NCI-H774 (cell line): ENCODE data around the gene LMAN1.

ENCODE experiments used
- DNase-seq: peaks from one replicate; lab custom pipeline; 2025; lab: John Stamatoyannopoulos, UW

Gene LMAN1

GRCh38 chr18:59359576-59359952 is 499 bp upstream of the LMAN1 start:
- no peak for DNase-seq

GRCh38 chr18:59358414-59358711 is 702 bp downstream of the LMAN1 start:
- DNase-seq, result no peak

- DNase-seq, result no peak
These were observed 1.1 kb downstream of the LMAN1 start for GRCh38 chr18:59357928-59358327.

- DNase-seq, result no peak
These were observed 4.3 kb downstream of the LMAN1 start for GRCh38 chr18:59354731-59355130.

- no peak for DNase-seq
These were observed 5.9 kb downstream of the LMAN1 start for GRCh38 chr18:59353079-59353680.

GRCh38 chr18:59352250-59352855 is 6.7 kb downstream of the LMAN1 start:
- no peak for DNase-seq

GRCh38 chr18:59345556-59345955 is 13.5 kb downstream of the LMAN1 start:
- DNase-seq, result no peak

GRCh38 chr18:59344996-59345395 is 14.1 kb downstream of the LMAN1 start:
- DNase-seq, result no peak

GRCh38 chr18:59343926-59344325 is 15.1 kb downstream of the LMAN1 start:
- no peak for DNase-seq

GRCh38 chr18:59340817-59341216 is 18.2 kb downstream of the LMAN1 start:
- no peak for DNase-seq

GRCh38 chr18:59340312-59340711 is 18.8 kb downstream of the LMAN1 start:
- DNase-seq, result no peak

GRCh38 chr18:59332986-59333385 is 26.1 kb downstream of the LMAN1 start:
- no peak for DNase-seq

GRCh38 chr18:59328683-59329082 is 30.4 kb downstream of the LMAN1 start:
- no peak for DNase-seq

GRCh38 chr18:59325965-59326364 is 33.1 kb downstream of the LMAN1 start:
- no peak for DNase-seq

GRCh38 chr18:59324623-59324971 is 34.5 kb downstream of the LMAN1 start:
- DNase-seq, result no peak

GRCh38 chr18:59323931-59324622 is 35.0 kb downstream of the LMAN1 start:
- DNase-seq, result no peak

GRCh38 chr18:59318460-59319050 is 40.5 kb downstream of the LMAN1 start, which contains the start of gene CPLX4:
CPLX4 (minus strand) TSS chr18:59318649; CDS start chr18:59318462, 187 bp downstream.
- DNase-seq, result no peak

- DNase-seq, result no peak
These were observed 47.4 kb downstream of the LMAN1 start for GRCh38 chr18:59311631-59312030.

- no peak for DNase-seq
These were observed 50.2 kb downstream of the LMAN1 start for GRCh38 chr18:59308938-59309260.

- peak; percentile 77 for DNase-seq
These were observed 50.7 kb downstream of the LMAN1 start for GRCh38 chr18:59308248-59308937.

GRCh38 chr18:59306640-59307039 is 52.4 kb downstream of the LMAN1 start:
- no peak for DNase-seq

- DNase-seq, result no peak
These were observed 53.8 kb downstream of the LMAN1 start for GRCh38 chr18:59305295-59305694.

GRCh38 chr18:59303656-59304195 is 55.3 kb downstream of the LMAN1 start:
- no peak for DNase-seq
